ENCODE data around the gene SLC16A5. TPM values are rescaled to one million over a fixed set of nuclear protein-coding genes. Genes with fewer than 3 reads are reported as not detected.

SLC16A5 gene
- total RNA-seq, 1 experiment from 2014 or later = 70.2 TPM

DNA sequence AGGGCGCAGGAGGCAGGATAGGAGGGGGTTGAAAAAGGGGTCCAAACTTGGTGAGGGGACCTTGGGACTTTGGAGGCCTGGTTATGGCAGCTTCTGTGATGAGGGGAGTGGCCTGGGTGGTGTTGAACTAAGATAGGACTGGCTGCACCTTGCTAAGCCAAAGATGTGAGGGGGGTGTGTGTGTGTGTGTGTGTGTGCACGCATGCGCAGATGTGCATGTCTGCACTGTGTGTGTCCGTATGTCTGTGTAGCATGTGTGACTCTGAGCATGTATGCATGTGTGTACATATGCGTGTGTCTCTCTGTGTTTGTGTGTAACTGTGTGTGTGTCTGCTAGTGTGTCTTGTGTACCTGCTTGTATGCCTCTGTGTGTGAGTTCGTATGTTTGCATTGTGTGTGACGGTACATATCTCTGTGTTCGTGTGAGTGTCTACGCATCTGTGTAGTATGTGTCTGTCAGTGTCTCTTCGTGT, 4.1 kb downstream of the SLC16A5 start:
- no peaks in the 10 kb centered on the region for H3K27me3 ChIP-seq (ENCODE audit: insufficient read depth, low read depth)
- BruUV-seq (replicated peaks) = no TSS peak
- H3K9me3 ChIP-seq (ENCODE audit: insufficient read depth, low read depth) = no peaks in the 10 kb centered on the region
- TF ChIP-seq CTCF (conservative IDR thresholded peaks at IDR 0.05) (no peak), EZH2 (IDR thresholded peaks at IDR 0.05; ENCODE audit: low read depth) (no peak)
- H3F3A ChIP-seq (ENCODE audit: insufficient read depth, low read depth) = peaks cover 73% of the 10 kb centered on the region
- peak overlapping the region; percentile 89 for H3K27ac ChIP-seq
- intact Hi-C loops (cut with micrococcal nuclease; ENCODE audit: unreplicated experiment) = no loop called here
- H3K36me3 ChIP-seq (ENCODE audit: low read depth) = 0 out of 2 replicates have a peak, but pooled peaks cover 4% of the 10 kb centered on the region
- POLR2A ChIA-PET (ENCODE audit: unreplicated experiment) = interaction anchor here (0.5 to 1.0 kb wide), 4 partner anchors 13 to 435 kb away, joined by 4 to 18 read pairs (median 8); partner anchors contain the start of gene HID1
- peaks cover 4% of the 10 kb centered on the region; the same call in 1 of the 2 replicates for H4K20me1 ChIP-seq (ENCODE audit: insufficient read depth)
- H2AFZ ChIP-seq = no peak overlapping the region
- peak overlapping the region; percentile 93 for H3K4me3 ChIP-seq
- CTCF ChIA-PET = interaction anchor here (0.6 kb wide), 1 partner anchor 35 kb away, joined by 10 read pairs; no protein-coding TSS in a partner anchor
- H3K4me2 ChIP-seq = peak overlapping the region; percentile 90
- peaks cover 80% of the 10 kb centered on the region for H3K4me1 ChIP-seq (replicated peaks; ENCODE audit: insufficient read depth)
- peaks cover 84% of the 10 kb centered on the region for H3K79me2 ChIP-seq (ENCODE audit: low read depth)
- peak in 1 of 2 experiments; percentile 19 for DNase-seq
- H3K9me2 ChIP-seq (ENCODE audit: insufficient read depth) = no peaks in the 10 kb centered on the region

DNA sequence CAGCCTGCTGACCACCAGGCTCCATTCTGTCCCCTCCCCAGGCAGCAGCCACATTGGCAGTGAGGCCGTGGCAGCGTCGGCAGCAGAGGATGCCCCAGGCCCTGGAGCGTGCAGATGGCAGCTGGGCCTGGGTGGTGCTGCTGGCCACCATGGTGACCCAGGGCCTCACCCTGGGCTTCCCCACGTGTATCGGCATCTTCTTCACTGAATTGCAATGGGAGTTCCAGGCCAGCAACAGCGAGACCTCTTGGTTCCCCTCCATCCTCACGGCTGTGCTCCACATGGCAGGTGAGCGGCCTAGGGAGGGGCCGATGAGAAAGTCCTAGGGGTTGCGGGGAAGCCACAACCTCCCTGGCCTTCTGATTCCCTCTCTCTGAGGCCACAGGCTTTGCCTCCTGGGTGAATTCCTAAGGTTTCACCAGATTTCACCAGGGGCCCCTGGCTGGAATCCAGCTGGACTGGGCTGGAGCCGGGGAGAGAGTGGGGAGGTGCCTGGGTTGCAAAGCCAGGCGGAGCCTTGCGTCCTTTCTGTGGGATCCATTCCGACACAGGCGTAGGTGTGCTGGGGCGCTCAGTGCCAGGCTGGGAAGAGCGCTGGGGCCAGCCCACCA, 5.9 kb downstream of the SLC16A5 start:
- ChIA-PET POLR2A (ENCODE audit: unreplicated experiment) (no interaction called here), CTCF (interaction anchor here (0.5 to 0.6 kb wide), 2 partner anchors 29 to 595 kb away, joined by 3 to 5 read pairs; no protein-coding TSS in a partner anchor)
- intact Hi-C loops (cut with micrococcal nuclease; ENCODE audit: unreplicated experiment) = loop anchor here (1.0 kb wide), 1 partner anchor 66 kb away; no protein-coding TSS in a partner anchor
- Histone ChIP-seq H3K4me3 (peak overlapping the region; percentile 40; the same call in 1 of the 2 replicates), H4K20me1 (ENCODE audit: insufficient read depth) (peaks cover 4% of the 10 kb centered on the region; the same call in 1 of the 2 replicates), H3K79me2 (ENCODE audit: low read depth) (peaks cover 83% of the 10 kb centered on the region), H3F3A (ENCODE audit: insufficient read depth, low read depth) (peaks cover 71% of the 10 kb centered on the region), H3K4me2 (peak overlapping the region; percentile 90), H3K4me1 (replicated peaks; ENCODE audit: insufficient read depth) (peaks cover 79% of the 10 kb centered on the region), H3K9me3 (ENCODE audit: insufficient read depth, low read depth) (no peaks in the 10 kb centered on the region), H3K27me3 (ENCODE audit: insufficient read depth, low read depth) (no peaks in the 10 kb centered on the region), H3K36me3 (ENCODE audit: low read depth) (0 out of 2 replicates have a peak, but pooled peaks cover 14% of the 10 kb centered on the region), H2AFZ (no peak overlapping the region), H3K9me2 (ENCODE audit: insufficient read depth) (no peaks in the 10 kb centered on the region), H3K27ac (peak overlapping the region; percentile 89)
- DNase-seq = peak in 1 of 2 experiments; percentile 84
- BruUV-seq (replicated peaks) = no TSS peak
- TF ChIP-seq EZH2 (IDR thresholded peaks at IDR 0.05; ENCODE audit: low read depth) (no peak), CTCF (conservative IDR thresholded peaks at IDR 0.05) (no peak)

- Histone ChIP-seq H2AFZ (no peak overlapping the region), H3F3A (ENCODE audit: insufficient read depth, low read depth) (peaks cover 62% of the 10 kb centered on the region), H3K4me1 (replicated peaks; ENCODE audit: insufficient read depth) (peaks cover 70% of the 10 kb centered on the region), H3K27ac (peak overlapping the region; percentile 89), H3K4me2 (peak overlapping the region; percentile 90), H3K4me3 (no peak overlapping the region), H3K9me2 (ENCODE audit: insufficient read depth) (no peaks in the 10 kb centered on the region), H4K20me1 (ENCODE audit: insufficient read depth) (peaks cover 4% of the 10 kb centered on the region; the same call in 1 of the 2 replicates), H3K79me2 (ENCODE audit: low read depth) (peaks cover 76% of the 10 kb centered on the region), H3K36me3 (ENCODE audit: low read depth) (peaks cover 26% of the 10 kb centered on the region; the same call in 1 of the 2 replicates), H3K9me3 (ENCODE audit: insufficient read depth, low read depth) (no peaks in the 10 kb centered on the region), H3K27me3 (ENCODE audit: insufficient read depth, low read depth) (no peaks in the 10 kb centered on the region)
- intact Hi-C loops (cut with micrococcal nuclease; ENCODE audit: unreplicated experiment) = no loop called here
- ChIA-PET POLR2A (ENCODE audit: unreplicated experiment) (no interaction called here), CTCF (interaction anchor here (0.5 kb wide), 2 partner anchors 76 to 237 kb away, joined by 4 to 6 read pairs; no protein-coding TSS in a partner anchor)
- TF ChIP-seq EZH2 (IDR thresholded peaks at IDR 0.05; ENCODE audit: low read depth) = no peak
- TF ChIP-seq CTCF (conservative IDR thresholded peaks at IDR 0.05) = no peak
- DNase-seq = no peak
- BruUV-seq (replicated peaks) = no TSS peak
Observed at GRCh38 chr17:75094871-75095399, 7.2 kb downstream of the SLC16A5 start.

All from PC-9 (cell line).